PFSK-1 (cell line): ENCODE data around the gene STX10.
A peak's percentile ranks its signal among the peaks of the same experiment; 100 is the strongest.

Experiments
- FOXP2 ChIP-seq: optimal IDR thresholded peaks from 2 replicates; pipeline ENCODE3; 2011; ENCODE audit warnings: borderline replicate concordance, control low read depth, inconsistent platforms; ENCODE audit not compliant: insufficient read depth; ENCODE audit errors: extremely low read length, extremely low read depth
- POLR2AphosphoS5 ChIP-seq: IDR thresholded peaks from 2 replicates; pipeline ENCODE4 v1.6.1; 2012; ENCODE audit warnings: low read depth, mild to moderate bottlenecking, control low read depth, low read length, moderate library complexity
- SIN3A ChIP-seq: IDR thresholded peaks from 2 replicates; pipeline ENCODE4 v1.6.1; 2012; ENCODE audit warnings: mild to moderate bottlenecking, low read length, moderate library complexity, borderline replicate concordance; ENCODE audit not compliant: insufficient read depth
- TAF1 ChIP-seq: IDR thresholded peaks from 2 replicates; pipeline ENCODE4 v1.6.1; 2012; ENCODE audit warnings: low read length, control low read depth, borderline replicate concordance; ENCODE audit not compliant: insufficient read depth
- TF ChIP-seq, protein P1 (sequence below), 2 experiments: IDR thresholded peaks; 2 replicates each; pipeline versions ENCODE4 v1.6.1 to v1.8.0; 2011 to 2012; ENCODE audit warnings: low read depth in 2 of 2, low read length in 2 of 2, control low read depth in 1 of 2, inconsistent platforms in 1 of 2, mild to moderate bottlenecking in 1 of 2, moderate library complexity in 1 of 2; ENCODE audit not compliant: insufficient read depth in 1 of 2

Gene STX10

GRCh38 chr19:13122275-13122878 is 27.8 kb downstream of the STX10 start:
- TF ChIP-seq SIN3A: no peak
- no peak for TF ChIP-seq TAF1
- TF ChIP-seq, protein P1, sequence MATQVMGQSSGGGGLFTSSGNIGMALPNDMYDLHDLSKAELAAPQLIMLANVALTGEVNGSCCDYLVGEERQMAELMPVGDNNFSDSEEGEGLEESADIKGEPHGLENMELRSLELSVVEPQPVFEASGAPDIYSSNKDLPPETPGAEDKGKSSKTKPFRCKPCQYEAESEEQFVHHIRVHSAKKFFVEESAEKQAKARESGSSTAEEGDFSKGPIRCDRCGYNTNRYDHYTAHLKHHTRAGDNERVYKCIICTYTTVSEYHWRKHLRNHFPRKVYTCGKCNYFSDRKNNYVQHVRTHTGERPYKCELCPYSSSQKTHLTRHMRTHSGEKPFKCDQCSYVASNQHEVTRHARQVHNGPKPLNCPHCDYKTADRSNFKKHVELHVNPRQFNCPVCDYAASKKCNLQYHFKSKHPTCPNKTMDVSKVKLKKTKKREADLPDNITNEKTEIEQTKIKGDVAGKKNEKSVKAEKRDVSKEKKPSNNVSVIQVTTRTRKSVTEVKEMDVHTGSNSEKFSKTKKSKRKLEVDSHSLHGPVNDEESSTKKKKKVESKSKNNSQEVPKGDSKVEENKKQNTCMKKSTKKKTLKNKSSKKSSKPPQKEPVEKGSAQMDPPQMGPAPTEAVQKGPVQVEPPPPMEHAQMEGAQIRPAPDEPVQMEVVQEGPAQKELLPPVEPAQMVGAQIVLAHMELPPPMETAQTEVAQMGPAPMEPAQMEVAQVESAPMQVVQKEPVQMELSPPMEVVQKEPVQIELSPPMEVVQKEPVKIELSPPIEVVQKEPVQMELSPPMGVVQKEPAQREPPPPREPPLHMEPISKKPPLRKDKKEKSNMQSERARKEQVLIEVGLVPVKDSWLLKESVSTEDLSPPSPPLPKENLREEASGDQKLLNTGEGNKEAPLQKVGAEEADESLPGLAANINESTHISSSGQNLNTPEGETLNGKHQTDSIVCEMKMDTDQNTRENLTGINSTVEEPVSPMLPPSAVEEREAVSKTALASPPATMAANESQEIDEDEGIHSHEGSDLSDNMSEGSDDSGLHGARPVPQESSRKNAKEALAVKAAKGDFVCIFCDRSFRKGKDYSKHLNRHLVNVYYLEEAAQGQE (IDR thresholded peaks at IDR 0.05; ENCODE audit: insufficient read depth in 1 of 2, low read depth in 2 of 2, low read length in 2 of 2): no peak
- TF ChIP-seq POLR2AphosphoS5: no peak

DNA sequence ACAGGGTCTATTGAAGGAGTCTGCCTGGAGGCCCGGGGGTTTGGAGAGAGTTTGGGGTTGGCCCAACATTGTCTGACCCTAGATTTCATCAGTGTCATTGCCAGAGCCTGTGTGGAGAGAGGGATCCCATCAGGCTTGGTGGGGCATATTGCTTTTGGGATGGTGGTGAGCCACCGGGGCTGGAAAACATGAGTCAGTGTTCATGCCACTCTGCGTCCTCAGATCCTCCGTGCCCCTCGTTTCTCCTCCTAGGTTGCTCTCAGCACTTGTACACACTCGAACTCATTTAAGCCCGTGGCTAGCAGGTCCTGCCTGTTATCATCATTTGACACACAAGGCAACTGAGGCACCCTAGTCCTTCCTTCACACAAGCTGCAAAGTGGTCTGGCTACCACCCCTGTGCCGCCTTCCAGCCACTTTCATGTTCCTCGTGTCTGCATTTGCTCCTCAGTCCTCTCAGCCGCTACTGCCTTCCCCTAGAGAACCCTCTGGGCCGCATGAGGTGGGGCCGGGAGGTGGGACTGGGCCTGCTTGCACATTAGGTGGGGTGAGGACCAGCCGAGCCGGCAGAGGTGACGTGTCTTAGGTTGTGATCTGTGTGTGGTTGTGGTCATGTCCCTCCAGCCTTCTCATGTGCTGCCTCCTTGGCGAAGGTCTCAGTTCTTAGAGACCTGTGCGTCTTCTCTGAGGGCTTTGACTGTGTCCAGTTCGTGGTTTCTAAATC is 28.5 kb downstream of the STX10 start:
- TF ChIP-seq, protein P1 (IDR thresholded peaks at IDR 0.05; ENCODE audit: insufficient read depth in 1 of 2, low read depth in 2 of 2, low read length in 2 of 2): no peak
- TF ChIP-seq SIN3A: no peak
- no peak for TF ChIP-seq FOXP2

GRCh38 chr19:13120817-13121216 is 29.4 kb downstream of the STX10 start:
- TF ChIP-seq FOXP2: no peak
- no peak for TF ChIP-seq TAF1
- TF ChIP-seq POLR2AphosphoS5: no peak

DNA sequence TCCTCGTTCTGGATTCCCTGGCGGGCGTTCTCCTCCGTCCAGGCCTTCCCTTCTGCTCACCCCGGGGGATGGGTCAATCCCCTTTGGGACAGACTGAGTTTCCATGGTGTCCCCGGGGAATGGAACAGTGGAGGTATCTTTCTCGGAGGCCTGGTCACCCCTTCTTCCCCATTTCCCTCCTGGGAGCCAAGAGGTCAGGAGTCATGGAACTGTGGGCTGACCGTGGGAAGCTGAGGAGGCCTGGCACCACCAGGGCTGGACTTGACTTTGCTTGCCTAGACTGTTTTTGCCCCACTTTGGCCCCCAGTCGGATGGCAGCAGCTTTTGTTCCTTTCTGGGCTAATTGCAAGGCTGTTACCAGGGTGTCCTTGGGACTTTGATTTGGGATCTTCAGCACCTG is 30.1 kb downstream of the STX10 start:
- no peak for TF ChIP-seq FOXP2
- TF ChIP-seq, protein P1 (IDR thresholded peaks at IDR 0.05; ENCODE audit: insufficient read depth in 1 of 2, low read depth in 2 of 2, low read length in 2 of 2): no peak
- TF ChIP-seq POLR2AphosphoS5: 0 out of 2 replicates have a peak, but pooled peaks have one; percentile 22
- TF ChIP-seq TAF1: no peak

DNA sequence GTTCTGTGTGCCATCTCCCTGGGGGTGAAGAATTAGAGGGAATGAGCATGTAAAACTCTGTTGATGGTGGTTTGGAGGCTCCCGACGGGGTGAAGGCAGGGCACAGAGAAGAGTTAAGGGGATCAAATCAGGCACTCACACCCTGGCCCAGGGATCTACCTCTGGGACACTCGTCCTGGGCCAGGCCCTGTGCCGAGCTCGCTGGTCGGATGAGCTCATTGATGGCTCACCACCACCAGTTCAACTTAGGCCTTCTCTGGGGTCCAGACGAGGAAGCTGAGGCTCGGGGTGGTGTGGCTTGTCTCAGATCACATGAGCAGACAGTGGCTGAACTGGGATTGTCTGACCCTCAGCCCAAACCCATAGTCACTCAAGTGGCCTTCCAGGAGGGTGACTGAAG is 30.5 kb downstream of the STX10 start:
- no peak for TF ChIP-seq TAF1
- no peak for TF ChIP-seq SIN3A
- no peak for TF ChIP-seq FOXP2
- TF ChIP-seq POLR2AphosphoS5: no peak
- TF ChIP-seq, protein P1 (IDR thresholded peaks at IDR 0.05; ENCODE audit: insufficient read depth in 1 of 2, low read depth in 2 of 2, low read length in 2 of 2): no peak
